A375 (cell line): ENCODE measurements around the gene SUSD2. TPM values are rescaled to one million over a fixed set of nuclear protein-coding genes. Genes with fewer than 3 reads are reported as not detected.

Experiments
- total RNA-seq: library from RNA; depleted of rRNA; stranded (reverse); fragments of >200 nt; shearing (Covaris generic); gene quantifications from 2 replicates; pipeline ENCODE4 v1.2.3, GENCODE V29; 2014; rRNA removed

The SUSD2 gene
- 6.1 and 7.4 TPM in 2 replicates for total RNA-seq

DNA sequence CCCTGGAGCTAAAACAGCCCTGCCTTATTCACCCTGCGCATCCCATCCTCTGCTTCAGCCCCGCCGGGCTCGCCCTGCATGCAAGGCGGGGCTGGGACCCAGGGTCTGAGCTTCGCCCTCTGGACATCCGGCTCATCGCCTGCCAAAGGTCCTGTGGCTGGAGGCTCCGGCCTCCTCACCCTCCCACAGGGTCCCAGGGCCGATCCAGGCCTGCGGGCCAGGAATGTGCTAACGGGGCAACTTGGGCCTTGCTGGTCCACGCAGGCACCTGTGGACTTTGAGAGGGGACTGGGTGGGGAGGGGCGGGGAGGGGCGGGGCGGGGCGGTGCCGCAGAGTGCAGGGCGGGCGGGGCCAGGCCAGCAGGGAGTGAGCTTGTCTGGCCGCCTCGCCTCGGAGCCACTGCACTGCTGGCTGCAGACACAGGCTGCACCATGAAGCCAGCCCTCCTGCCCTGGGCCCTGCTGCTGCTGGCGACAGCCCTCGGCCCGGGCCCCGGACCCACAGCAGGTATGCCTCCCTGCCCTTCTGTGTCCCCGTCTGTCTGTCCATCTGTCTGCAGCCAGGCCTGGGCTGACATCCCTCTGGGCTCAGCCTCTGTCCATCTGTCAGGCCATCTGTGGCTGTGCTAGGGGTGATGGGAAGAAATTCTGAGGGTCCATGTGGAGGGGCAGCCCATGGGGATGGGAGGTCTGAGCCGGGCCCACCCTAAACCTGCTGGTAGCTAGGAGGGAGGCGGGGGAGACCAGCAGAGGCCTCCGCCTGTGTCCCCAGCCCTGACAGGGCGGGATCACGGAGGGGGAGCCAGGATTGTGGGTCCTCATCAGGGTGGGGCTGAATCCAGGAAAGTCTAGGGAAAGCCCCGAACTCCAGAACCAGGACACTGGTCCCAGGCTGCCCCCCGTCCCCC is at the start of gene SUSD2:
TSS of gene SUSD2 (plus strand) at position 400 of the 908 bp plus-strand sequence. CDS start at position 433, 33 bp downstream.

Other genes starting within 250 kb of the SUSD2 start
- gene GSTT2B, start 220.3 kb upstream of the SUSD2 start, total RNA-seq, result 0.38 and 1.4 TPM in 2 replicates
- 0.21 and 0.79 TPM in 2 replicates for gene DDTL, start 214.6 kb upstream of the SUSD2 start, total RNA-seq
- gene DDT, start 207.0 kb upstream of the SUSD2 start, total RNA-seq, result 150 and 200 TPM in 2 replicates
- gene GSTT2, start 201.4 kb upstream of the SUSD2 start, total RNA-seq, result not detected in 2 replicates
- not detected in 2 replicates for gene GSTT4, start 176.0 kb upstream of the SUSD2 start, total RNA-seq
- gene CABIN1, start 170.2 kb upstream of the SUSD2 start, total RNA-seq, result 38.2 and 39.6 TPM in 2 replicates
- gene GGT5, start 63.6 kb downstream of the SUSD2 start, total RNA-seq, result not detected in 2 replicates
- 20.0 and 21.5 TPM in 2 replicates for gene SPECC1L, start 89.3 kb downstream of the SUSD2 start, total RNA-seq
- 0.93 and 0.98 TPM in 2 replicates for gene ADORA2A, start 246.1 kb downstream of the SUSD2 start, total RNA-seq